Activated CD4-positive, alpha-beta T cell treated with anti-CD3 and anti-CD28 coated beads for 48 hours (primary cell): ENCODE results near the gene METTL22.
"Not testable (repeated sequence)": the region's sequence is repeated elsewhere in the genome, so short reads cannot be mapped to it uniquely, and the experiment has no call there.

ENCODE experiments used
- DNase-seq: peaks from one replicate; pipeline ENCODE4 v3.0.0-alpha.2; 2020

METTL22 gene

DNA sequence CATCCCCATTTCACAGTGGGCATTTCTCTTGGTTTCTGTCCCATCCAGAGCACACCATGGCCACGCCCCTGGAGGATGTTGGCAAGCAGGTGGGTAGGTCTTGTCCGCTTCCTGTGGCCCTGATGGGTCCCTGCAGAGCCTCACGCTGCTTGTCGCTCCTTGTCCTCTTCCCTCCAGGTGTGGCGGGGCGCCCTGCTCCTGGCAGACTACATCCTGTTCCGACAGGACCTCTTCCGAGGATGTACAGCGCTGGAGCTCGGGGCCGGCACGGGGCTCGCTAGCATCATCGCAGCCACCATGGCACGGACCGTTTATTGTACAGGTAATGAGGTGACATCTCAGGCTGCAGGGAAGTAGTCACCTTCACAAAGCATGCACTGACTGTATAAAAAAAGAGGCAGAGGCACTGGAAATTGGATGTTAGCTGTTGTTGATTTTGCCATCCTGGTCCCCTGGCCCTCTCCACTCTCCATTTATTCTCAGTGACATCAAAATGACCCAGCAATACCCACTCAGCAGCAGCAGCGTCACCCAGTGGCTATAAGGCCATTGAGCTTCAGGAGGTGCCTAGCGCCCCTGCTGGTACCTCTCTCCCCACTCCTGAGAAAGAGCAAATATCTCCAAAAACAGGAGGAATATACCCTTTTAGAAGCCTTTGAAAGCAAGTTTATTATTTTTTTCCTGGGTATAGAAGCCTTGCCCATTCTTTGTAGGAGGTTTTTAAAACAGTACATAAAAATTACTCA, 13.7 kb downstream of the METTL22 start:
- no peak for DNase-seq

- DNase-seq: no peak
Measured at GRCh38 chr16:8639694-8640093, 18.2 kb downstream of the METTL22 start.

- no peak for DNase-seq
Measured at GRCh38 chr16:8641671-8642070, 20.2 kb downstream of the METTL22 start.

GRCh38 chr16:8642146-8642545, 20.6 kb downstream of the METTL22 start:
- DNase-seq: no peak

GRCh38 chr16:8644211-8645140, 23.0 kb downstream of the METTL22 start:
- no peak for DNase-seq

GRCh38 chr16:8645141-8645521, 23.6 kb downstream of the METTL22 start:
- no peak for DNase-seq

GRCh38 chr16:8645831-8646230, 24.3 kb downstream of the METTL22 start:
- no peak for DNase-seq

GRCh38 chr16:8646326-8647053, 25.0 kb downstream of the METTL22 start:
- DNase-seq: no peak

GRCh38 chr16:8647721-8648318, 26.3 kb downstream of the METTL22 start:
- no peak for DNase-seq

DNA sequence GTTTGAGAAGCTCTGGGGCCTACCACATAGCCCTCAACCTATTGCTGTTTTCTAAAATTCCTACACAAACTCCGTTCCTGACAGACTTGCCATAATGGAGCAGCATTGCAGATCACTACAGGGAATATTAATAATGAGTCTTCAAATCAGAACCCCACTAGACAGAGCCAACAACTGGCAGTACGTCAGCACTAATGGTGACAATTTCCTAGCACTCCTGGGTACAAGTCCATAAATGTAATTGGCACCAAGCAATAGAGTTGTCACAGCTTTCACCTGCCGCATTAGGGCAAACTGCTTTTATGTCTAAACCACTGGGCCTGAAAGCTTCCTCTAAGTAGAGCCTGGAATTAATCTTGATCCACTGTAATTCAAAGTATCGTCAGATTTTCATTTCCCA, 27.4 kb downstream of the METTL22 start:
- no peak for DNase-seq

DNA sequence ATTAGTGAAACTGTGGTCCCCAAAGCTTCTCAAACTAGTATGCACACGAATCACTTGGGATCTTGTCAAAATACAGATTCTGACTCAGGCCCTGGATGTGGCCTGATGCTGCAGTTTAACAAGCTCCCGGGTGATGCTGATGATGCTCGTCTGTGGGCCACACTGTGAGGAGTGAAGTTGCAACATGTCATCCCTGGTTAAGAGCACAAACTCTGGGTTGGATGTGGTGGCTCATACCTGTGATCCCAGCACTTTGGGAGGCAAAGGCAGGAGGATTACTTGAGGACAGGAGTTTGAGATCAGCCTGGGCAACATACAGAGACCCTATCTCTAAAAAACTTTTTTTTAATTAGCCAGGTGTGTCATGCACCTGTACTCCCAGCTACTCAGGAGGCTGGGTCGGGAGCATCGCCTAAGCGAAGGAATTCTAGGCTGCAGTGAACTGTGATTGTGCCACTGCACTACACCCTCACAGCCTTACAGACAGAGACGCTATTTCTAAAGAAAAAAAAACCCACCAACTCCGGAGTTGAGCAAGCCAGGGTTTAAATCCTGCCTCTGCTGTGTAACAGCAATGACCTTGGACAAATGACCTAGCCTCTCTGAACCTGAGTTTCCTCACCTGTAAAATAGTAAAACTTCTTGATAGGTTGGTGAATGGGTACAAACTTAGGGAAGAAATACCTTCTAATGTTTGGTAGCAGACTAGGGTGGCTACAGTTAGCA, 28.5 kb downstream of the METTL22 start:
- no peak for DNase-seq

- not testable (repeated sequence) for DNase-seq
Measured at GRCh38 chr16:8651958-8652357, 30.5 kb downstream of the METTL22 start.

GRCh38 chr16:8655184-8655717, 33.8 kb downstream of the METTL22 start:
- peak; percentile 60 for DNase-seq

DNA sequence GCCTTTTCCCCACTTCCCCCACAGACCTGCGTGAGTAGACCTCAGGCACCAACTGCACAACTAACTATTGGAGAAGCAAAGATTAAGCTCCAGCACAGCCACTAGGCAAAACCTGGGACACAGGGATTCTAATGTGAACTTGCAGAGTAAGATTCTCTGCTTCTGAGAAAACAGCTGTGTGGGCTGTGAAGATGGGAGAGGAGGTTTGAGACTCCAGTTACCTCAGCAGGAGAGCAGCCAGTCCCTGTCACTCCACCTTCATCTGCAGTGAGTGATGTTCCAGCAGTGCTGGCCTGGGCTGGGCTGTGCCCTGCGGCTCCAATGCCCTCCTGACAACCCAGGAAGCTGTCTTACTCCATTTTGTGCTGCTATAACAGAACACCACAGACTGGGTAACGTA, 34.9 kb downstream of the METTL22 start:
- no peak for DNase-seq

- DNase-seq: peak; percentile 66
Measured at GRCh38 chr16:8660841-8661301, 39.4 kb downstream of the METTL22 start.

GRCh38 chr16:8661703-8662102, 40.2 kb downstream of the METTL22 start:
- no peak for DNase-seq

DNA sequence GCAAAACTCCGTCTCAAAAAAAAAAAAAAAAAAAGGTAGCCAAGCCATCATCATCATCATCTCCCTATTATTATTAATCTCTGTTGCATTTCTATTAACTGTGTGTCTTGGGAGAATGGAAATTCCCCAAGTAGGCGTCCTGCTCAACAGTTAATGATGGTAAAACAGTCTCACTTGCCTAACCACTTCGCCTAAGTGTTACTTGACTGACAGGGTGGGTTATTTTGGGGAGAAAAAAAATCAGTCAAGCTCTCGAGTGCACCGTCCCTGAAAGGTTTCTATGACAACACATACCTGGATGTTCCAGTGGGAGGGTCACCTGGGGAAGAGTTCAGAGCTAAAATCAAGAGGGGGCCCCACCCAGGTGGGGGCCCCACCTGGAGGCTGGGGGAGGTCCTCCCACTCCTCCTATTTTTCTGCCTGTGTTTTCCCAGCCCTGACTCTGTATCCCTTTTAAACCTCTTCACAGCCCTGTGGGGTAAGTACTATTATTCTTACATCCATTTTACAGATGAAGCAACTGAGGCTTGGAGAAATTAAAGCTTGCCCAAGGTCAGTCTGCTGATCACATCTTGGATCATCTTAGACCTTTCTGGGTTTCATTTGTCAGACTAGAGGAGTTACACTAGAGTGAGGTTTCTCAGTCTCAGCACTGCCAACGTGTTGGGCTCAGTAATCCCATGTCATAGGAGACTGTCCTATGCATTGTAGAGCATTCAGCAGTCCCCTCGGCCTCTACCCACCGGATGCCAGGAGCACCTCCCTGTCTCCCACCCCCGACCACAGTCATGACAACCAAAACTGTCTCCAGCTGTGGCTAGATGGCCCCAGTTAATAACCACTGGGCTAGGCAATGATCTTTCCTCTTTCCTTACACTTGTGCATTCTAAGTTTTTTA, 41.9 kb downstream of the METTL22 start:
- DNase-seq: no peak

DNA sequence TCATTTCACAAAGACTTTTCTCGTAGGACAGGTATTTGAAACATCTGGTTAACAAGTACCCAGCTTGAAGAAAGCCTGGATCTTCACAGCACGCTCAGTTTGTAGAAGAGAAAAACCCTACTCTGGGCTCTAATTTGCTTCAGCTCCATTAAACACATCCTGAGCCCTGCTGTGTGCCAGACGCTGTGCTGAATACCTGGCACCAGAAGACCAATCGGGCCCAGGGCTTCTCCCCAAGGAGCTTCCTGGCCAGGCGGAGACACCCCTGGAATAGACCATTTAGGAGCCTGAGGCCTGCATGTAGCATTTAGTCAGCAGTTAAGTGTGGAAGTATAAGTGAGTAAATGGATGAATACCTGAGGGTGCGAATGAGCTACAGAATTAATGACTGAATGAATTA, 44.0 kb downstream of the METTL22 start:
- DNase-seq: no peak

DNA sequence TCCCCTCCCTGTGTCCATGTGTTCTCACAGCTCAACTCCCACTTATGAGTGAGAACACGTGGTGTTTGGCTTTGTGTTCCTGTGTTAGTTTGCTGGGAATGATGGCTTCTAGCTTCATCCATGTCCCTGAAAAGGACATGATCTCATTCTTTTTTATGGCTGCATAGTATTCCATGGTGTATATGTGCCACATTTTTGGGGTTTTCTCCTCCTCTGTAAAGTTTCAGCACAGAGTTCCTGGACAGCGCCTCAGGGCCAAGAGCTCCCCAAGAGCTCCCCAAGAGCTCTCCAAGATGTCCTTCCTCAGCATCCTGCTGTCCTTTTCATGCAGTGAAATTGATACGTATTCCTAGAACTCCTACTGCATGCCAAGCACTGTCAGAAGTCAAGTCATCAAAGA, 46.0 kb downstream of the METTL22 start:
- no peak for DNase-seq

- no peak for DNase-seq
Measured at GRCh38 chr16:8668113-8668512, 46.6 kb downstream of the METTL22 start.

GRCh38 chr16:8669481-8669880, 48.0 kb downstream of the METTL22 start:
- no peak for DNase-seq
